OCI-LY7 (cell line): ENCODE measurements around the gene LDAH. TPM values are rescaled to one million over a fixed set of nuclear protein-coding genes. Genes with fewer than 3 reads are reported as not detected.

Experiments
- BruUV-seq: library from RNA; stranded (reverse); fragments of 400-500 nt; replicated peaks from 2 replicates; lab custom pipeline; 2021; lab: Mats Ljungman, UMichigan
- CTCF ChIA-PET: fragments of 300-600 bp; sonication (Branson Sonifier 250); formaldehyde crosslinking; loops from one replicate; lab custom pipeline; 2022; ENCODE audit warnings: antibody characterized with exemption; ENCODE audit not compliant: unreplicated experiment; lab: Charles Lee
- POLR2A ChIA-PET: fragments of 300-600 bp; sonication (Branson Sonifier 250); formaldehyde crosslinking; loops from one replicate; lab custom pipeline; 2022; ENCODE audit warnings: antibody characterized with exemption; lab: Charles Lee
- DNase-seq: peaks from one replicate; pipeline ENCODE4 v3.0.0-alpha.2; 2015; ENCODE audit warnings: low spot score
- H2AFZ ChIP-seq: fragments of 200-600 bp; sonication (generic), shearing (Covaris generic); 2 replicates; pipeline ENCODE4 v1.6.1; 2014; ENCODE audit warnings: mild to moderate bottlenecking, antibody characterized with exemption, low read length, moderate library complexity
- H3K27ac ChIP-seq: fragments of 200-600 bp; sonication (generic); 2 replicates; pipeline ENCODE4 v1.5.1; 2014; ENCODE audit warnings: mixed run types, low read depth, mild to moderate bottlenecking, moderate library complexity, low read length, inconsistent platforms; ENCODE audit not compliant: poor library complexity, severe bottlenecking
- H3K36me3 ChIP-seq: fragments of 200-600 bp; sonication (generic); 2 replicates; pipeline ENCODE4 v1.6.1; 2014; ENCODE audit warnings: mild to moderate bottlenecking, antibody characterized with exemption, low read length, moderate library complexity, mixed read lengths; ENCODE audit not compliant: insufficient read depth
- H3K4me1 ChIP-seq: fragments of 200-600 bp; sonication (generic); 2 replicates; pipeline ENCODE4 v1.5.1; 2014; ENCODE audit warnings: mild to moderate bottlenecking, low read length; ENCODE audit not compliant: insufficient read depth, poor library complexity, severe bottlenecking
- H3K4me2 ChIP-seq: fragments of 200-600 bp; sonication (generic); 2 replicates; pipeline ENCODE4 v1.6.1; 2014; ENCODE audit warnings: mild to moderate bottlenecking, low read length
- H3K4me3 ChIP-seq: fragments of 200-600 bp; sonication (generic); 2 replicates; pipeline ENCODE4 v1.5.1; 2014; ENCODE audit warnings: mild to moderate bottlenecking, low read depth, low read length; ENCODE audit not compliant: poor library complexity, severe bottlenecking
- H3K79me2 ChIP-seq: fragments of 200-600 bp; sonication (generic); 2 replicates; pipeline ENCODE4 v1.6.1; 2016; ENCODE audit warnings: low read depth, mild to moderate bottlenecking, low read length, moderate library complexity, mixed read lengths; ENCODE audit not compliant: insufficient read depth
- H3K9me2 ChIP-seq: fragments of 200-600 bp; sonication (generic); 2 replicates; pipeline ENCODE4 v1.6.1; 2016; ENCODE audit warnings: mild to moderate bottlenecking, low read length, mixed read lengths; ENCODE audit not compliant: insufficient read depth
- H3K9me3 ChIP-seq: fragments of 200-600 bp; sonication (generic); 2 replicates; pipeline ENCODE4 v1.6.1; 2014; ENCODE audit warnings: mild to moderate bottlenecking, mixed run types, low read length, mixed read lengths
- H4K20me1 ChIP-seq: fragments of 200-600 bp; sonication (generic); 2 replicates; pipeline ENCODE4 v1.6.1; 2014; ENCODE audit warnings: mild to moderate bottlenecking, antibody characterized with exemption, low read length, moderate library complexity, mixed read lengths; ENCODE audit not compliant: insufficient read depth
- CTCF ChIP-seq: fragments of 200-600 bp; sonication (generic); conservative IDR thresholded peaks from 2 replicates; pipeline ENCODE4 v1.5.1; 2014; ENCODE audit warnings: mild to moderate bottlenecking, antibody characterized with exemption, low read length, moderate library complexity, mixed read lengths
- EZH2phosphoT487 ChIP-seq: fragments of 200-600 bp; sonication (generic); IDR thresholded peaks from 2 replicates; pipeline ENCODE4 v1.6.1; 2018; ENCODE audit warnings: low read depth, borderline replicate concordance, mild to moderate bottlenecking, mixed run types, antibody characterized with exemption, low read length, moderate library complexity, mixed read lengths
- intact Hi-C: fragments of 100-400 bp; cut with micrococcal nuclease; formaldehyde crosslinking; loops from one replicate; pipeline ENCODE4 v1.10.0; 2022; ENCODE audit not compliant: unreplicated experiment
- total RNA-seq, 2 experiments: library from RNA; depleted of rRNA in 1 of 2; stranded (reverse); fragments of >200 nt in 1 of 2; shearing (Covaris generic) in 1 of 2; gene quantifications; 2 replicates each; pipeline ENCODE4 v1.2.3, GENCODE V29; 2014 to 2022

LDAH gene
- total RNA-seq, 2 experiments from 2014 or later = 21.7 to 38.1 TPM

GRCh38 chr2:20678086-20678395, 144.9 kb downstream of the LDAH start:
- H3K4me2 ChIP-seq = peak overlapping the region; percentile 69
- intact Hi-C loops = loop anchor here (5.0 kb wide), 1 partner anchor 284 kb away; no protein-coding TSS in a partner anchor
- DNase-seq = no peak
- no peak overlapping the region; the same call in 1 of the 2 replicates for H2AFZ ChIP-seq
- H4K20me1 ChIP-seq = no peaks in the 10 kb centered on the region
- H3K4me3 ChIP-seq = no peak overlapping the region
- TF ChIP-seq CTCF (no peak), EZH2phosphoT487 (no peak)
- H3K36me3 ChIP-seq = no peaks in the 10 kb centered on the region
- POLR2A ChIA-PET = interaction anchor here (0.5 to 5.1 kb wide), 12 partner anchors 10 to 84 kb away, joined by 3 to 30 read pairs (median 8); partner anchors contain the start of genes GDF7 and HS1BP3
- H3K4me1 ChIP-seq = peaks cover 42% of the 10 kb centered on the region
- H3K9me2 ChIP-seq = no peaks in the 10 kb centered on the region
- H3K9me3 ChIP-seq = no peaks in the 10 kb centered on the region
- CTCF ChIA-PET = interaction anchor here (0.6 to 3.4 kb wide), 5 partner anchors 17 to 28 kb away, joined by 3 to 25 read pairs (median 12); partner anchors contain the start of gene HS1BP3
- no peaks in the 10 kb centered on the region for H3K79me2 ChIP-seq
- H3K27ac ChIP-seq = peak overlapping the region; percentile 86
- BruUV-seq = no TSS peak

GRCh38 chr2:20677301-20678085, 145.4 kb downstream of the LDAH start:
- TF ChIP-seq EZH2phosphoT487 (no peak), CTCF (peak; percentile 79)
- peak overlapping the region; percentile 69 for H3K4me2 ChIP-seq
- H2AFZ ChIP-seq = peak overlapping the region; percentile 44; the same call in 1 of the 2 replicates
- no peaks in the 10 kb centered on the region for H4K20me1 ChIP-seq
- CTCF ChIA-PET = interaction anchor here (0.6 to 3.4 kb wide), 9 partner anchors 15 to 286 kb away, joined by 3 to 25 read pairs (median 7); partner anchors contain the start of gene HS1BP3
- H3K4me1 ChIP-seq = peaks cover 39% of the 10 kb centered on the region
- POLR2A ChIA-PET = interaction anchor here (0.5 to 5.1 kb wide), 18 partner anchors 8 to 185 kb away, joined by 3 to 30 read pairs (median 6); partner anchors contain the start of genes GDF7, HS1BP3 and LDAH
- DNase-seq = peak; percentile 53
- intact Hi-C loops = loop anchor here (2.0 to 5.0 kb wide), 3 partner anchors 67 to 285 kb away; partner anchors contain the start of gene LDAH
- H3K79me2 ChIP-seq = no peaks in the 10 kb centered on the region
- H3K9me3 ChIP-seq = no peaks in the 10 kb centered on the region
- no peaks in the 10 kb centered on the region for H3K36me3 ChIP-seq
- H3K4me3 ChIP-seq = peak overlapping the region; percentile 1
- H3K9me2 ChIP-seq = no peaks in the 10 kb centered on the region
- BruUV-seq = no TSS peak
- peak overlapping the region; percentile 86 for H3K27ac ChIP-seq
